Panc1 (cell line): ENCODE results near the gene GPC6. TPM values are rescaled to one million over a fixed set of nuclear protein-coding genes. Genes with fewer than 3 reads are reported as not detected.

ENCODE experiments used
- ATAC-seq: fragments of 200-7000 bp; cut with Tn5 transposase; 2 replicates; pipeline ENCODE4 v1.9.1; 2020; ENCODE audit warnings: mild to moderate bottlenecking, moderate library complexity
- BruUV-seq: library from RNA; stranded (reverse); fragments of 400-500 nt; replicated peaks from 2 replicates; lab custom pipeline; 2021; lab: Mats Ljungman, UMichigan
- CTCF ChIA-PET: fragments of 300-600 bp; sonication (Branson Sonifier 250); formaldehyde crosslinking; loops from one replicate; lab custom pipeline; 2022; ENCODE audit warnings: antibody characterized with exemption; lab: Charles Lee
- POLR2A ChIA-PET: fragments of 300-600 bp; sonication (Branson Sonifier 250); formaldehyde crosslinking; loops from one replicate; lab custom pipeline; 2022; ENCODE audit warnings: antibody characterized with exemption; lab: Charles Lee
- DNase-seq: peaks from one replicate; pipeline ENCODE4 v3.0.0-alpha.2; 2010; ENCODE audit warnings: low read depth, low spot score
- H3K27ac ChIP-seq: 2 replicates; pipeline ENCODE4 v1.5.1; 2011; ENCODE audit warnings: mild to moderate bottlenecking, low read length, inconsistent platforms
- H3K27me3 ChIP-seq: fragments of 200-500 bp; sonication (Bioruptor generic); 2 replicates; pipeline ENCODE4 v1.6.0; 2014; ENCODE audit warnings: low read length, inconsistent platforms; ENCODE audit not compliant: control insufficient read depth, insufficient read depth
- H3K36me3 ChIP-seq: fragments of 200-500 bp; sonication (Bioruptor generic); 2 replicates; pipeline ENCODE4 v1.5.1; 2014; ENCODE audit warnings: inconsistent platforms, mild to moderate bottlenecking, low read length, moderate library complexity; ENCODE audit not compliant: control insufficient read depth, insufficient read depth
- H3K4me1 ChIP-seq: 2 replicates; pipeline ENCODE4 v1.5.1; 2011; ENCODE audit warnings: inconsistent platforms, mild to moderate bottlenecking, low read length, moderate library complexity; ENCODE audit not compliant: control insufficient read depth, insufficient read depth
- H3K4me3 ChIP-seq, 2 experiments: 2 replicates each; pipeline ENCODE4 v1.5.1; 2011 to 2012; ENCODE audit warnings: low read depth in 2 of 2, low read length in 2 of 2, mild to moderate bottlenecking in 2 of 2, inconsistent platforms in 1 of 2, moderate library complexity in 1 of 2
- H3K9me3 ChIP-seq: fragments of 200-500 bp; sonication (Bioruptor generic); 2 replicates; pipeline ENCODE4 v1.5.1; 2014; ENCODE audit warnings: low read depth, mild to moderate bottlenecking, inconsistent platforms, low read length, moderate library complexity; ENCODE audit not compliant: control insufficient read depth, insufficient read depth
- CTCF ChIP-seq: fragments of 450-650 bp; IDR thresholded peaks from 2 replicates; pipeline ENCODE4 v1.5.1; 2017; ENCODE audit warnings: mild to moderate bottlenecking
- POLR2AphosphoS5 ChIP-seq: IDR thresholded peaks from 2 replicates; pipeline ENCODE4 v1.6.1; 2012; ENCODE audit warnings: mild to moderate bottlenecking, low read depth, low read length, moderate library complexity
- SIN3A ChIP-seq: IDR thresholded peaks from 2 replicates; pipeline ENCODE4 v1.6.1; 2012; ENCODE audit warnings: low read depth, mild to moderate bottlenecking, low read length, moderate library complexity, borderline replicate concordance; ENCODE audit not compliant: insufficient read depth
- TCF7L2 ChIP-seq: IDR thresholded peaks from 2 replicates; pipeline ENCODE4 v1.6.1; 2011; ENCODE audit warnings: mild to moderate bottlenecking, low read depth, low read length, inconsistent platforms
- in situ Hi-C: cut with HindIII; loops from 2 replicates; pipeline ENCODE4 v1.10.0; 2016; ENCODE audit warnings: low sequenced_read_pairs, low pct_unique_long_range_greater_than_20kb
- intact Hi-C: fragments of 100-400 bp; cut with micrococcal nuclease; formaldehyde crosslinking; loops from one replicate; pipeline ENCODE4 v1.10.0; 2022; ENCODE audit not compliant: unreplicated experiment
- total RNA-seq: library from RNA; stranded (reverse); gene quantifications from one replicate; pipeline ENCODE4 v1.2.1, GENCODE V29; 2021; ENCODE audit not compliant: unreplicated experiment
- TF ChIP-seq, protein P1 (sequence below), 2 experiments: IDR thresholded peaks; 2 replicates each; pipeline ENCODE4 v1.6.1; 2011 to 2012; ENCODE audit warnings: low read depth in 2 of 2, control low read depth in 1 of 2, low read length in 1 of 2, mild to moderate bottlenecking in 1 of 2, moderate library complexity in 1 of 2; ENCODE audit not compliant: insufficient read depth in 1 of 2

Gene GPC6
- total RNA-seq, 1 experiment from 2014 or later = 4.8 TPM

- H3K9me3 ChIP-seq = no peaks in the 10 kb centered on the region
- ChIA-PET CTCF (no interaction called here), POLR2A (no interaction called here)
- H3K27me3 ChIP-seq = no peaks in the 10 kb centered on the region
- no TSS peak for BruUV-seq
- in situ Hi-C loops (no loop called here), intact Hi-C loops (no loop called here)
- TF ChIP-seq TCF7L2 (no peak), CTCF (no peak), POLR2AphosphoS5 (no peak), SIN3A (no peak)
- TF ChIP-seq, protein P1, sequence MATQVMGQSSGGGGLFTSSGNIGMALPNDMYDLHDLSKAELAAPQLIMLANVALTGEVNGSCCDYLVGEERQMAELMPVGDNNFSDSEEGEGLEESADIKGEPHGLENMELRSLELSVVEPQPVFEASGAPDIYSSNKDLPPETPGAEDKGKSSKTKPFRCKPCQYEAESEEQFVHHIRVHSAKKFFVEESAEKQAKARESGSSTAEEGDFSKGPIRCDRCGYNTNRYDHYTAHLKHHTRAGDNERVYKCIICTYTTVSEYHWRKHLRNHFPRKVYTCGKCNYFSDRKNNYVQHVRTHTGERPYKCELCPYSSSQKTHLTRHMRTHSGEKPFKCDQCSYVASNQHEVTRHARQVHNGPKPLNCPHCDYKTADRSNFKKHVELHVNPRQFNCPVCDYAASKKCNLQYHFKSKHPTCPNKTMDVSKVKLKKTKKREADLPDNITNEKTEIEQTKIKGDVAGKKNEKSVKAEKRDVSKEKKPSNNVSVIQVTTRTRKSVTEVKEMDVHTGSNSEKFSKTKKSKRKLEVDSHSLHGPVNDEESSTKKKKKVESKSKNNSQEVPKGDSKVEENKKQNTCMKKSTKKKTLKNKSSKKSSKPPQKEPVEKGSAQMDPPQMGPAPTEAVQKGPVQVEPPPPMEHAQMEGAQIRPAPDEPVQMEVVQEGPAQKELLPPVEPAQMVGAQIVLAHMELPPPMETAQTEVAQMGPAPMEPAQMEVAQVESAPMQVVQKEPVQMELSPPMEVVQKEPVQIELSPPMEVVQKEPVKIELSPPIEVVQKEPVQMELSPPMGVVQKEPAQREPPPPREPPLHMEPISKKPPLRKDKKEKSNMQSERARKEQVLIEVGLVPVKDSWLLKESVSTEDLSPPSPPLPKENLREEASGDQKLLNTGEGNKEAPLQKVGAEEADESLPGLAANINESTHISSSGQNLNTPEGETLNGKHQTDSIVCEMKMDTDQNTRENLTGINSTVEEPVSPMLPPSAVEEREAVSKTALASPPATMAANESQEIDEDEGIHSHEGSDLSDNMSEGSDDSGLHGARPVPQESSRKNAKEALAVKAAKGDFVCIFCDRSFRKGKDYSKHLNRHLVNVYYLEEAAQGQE (IDR thresholded peaks at IDR 0.05; ENCODE audit: insufficient read depth in 1 of 2, low read depth in 2 of 2, low read length in 1 of 2) = no peak
- ATAC-seq (no peak), DNase-seq (no peak)
- H3K4me1 ChIP-seq = no peaks in the 10 kb centered on the region
- H3K27ac ChIP-seq = no peak overlapping the region
- H3K4me3 ChIP-seq = no peak overlapping the region
- no peaks in the 10 kb centered on the region for H3K36me3 ChIP-seq
Measured at GRCh38 chr13:94050686-94051085, 824.1 kb downstream of the GPC6 start.

DNA sequence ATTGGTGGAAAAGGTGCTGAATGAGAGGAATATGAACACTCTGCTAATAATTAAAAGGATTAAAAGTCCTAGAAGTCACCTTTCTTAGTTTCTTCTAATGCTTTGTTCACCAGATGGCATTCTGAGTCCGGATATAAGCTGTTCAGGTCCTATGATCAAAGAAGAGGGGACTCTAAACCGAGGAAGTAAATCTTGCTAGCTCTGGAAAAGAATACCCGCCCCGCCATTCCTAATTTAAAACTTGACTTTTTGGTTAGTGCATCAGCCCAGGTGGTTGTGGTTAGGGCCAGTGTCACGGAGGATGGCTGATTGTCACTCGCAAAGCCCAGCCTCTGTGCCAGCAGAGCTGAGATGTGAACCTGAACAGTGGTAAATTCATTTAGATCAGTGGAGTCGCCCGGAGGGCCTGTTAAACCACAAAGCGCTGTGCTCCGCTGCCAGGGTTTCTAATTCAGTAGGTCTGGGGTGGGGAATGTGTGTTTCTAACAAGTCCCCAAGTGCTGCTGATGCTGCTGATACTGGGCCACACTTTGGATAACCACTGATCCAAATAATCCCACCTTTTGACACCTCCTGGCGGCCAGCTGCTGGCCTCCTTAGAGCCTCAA lies 827.5 kb downstream of the GPC6 start:
- DNase-seq (no peak), ATAC-seq (no peak)
- no peak for TF ChIP-seq TCF7L2
- no peak for TF ChIP-seq CTCF
- TF ChIP-seq, protein P1 (IDR thresholded peaks at IDR 0.05; ENCODE audit: insufficient read depth in 1 of 2, low read depth in 2 of 2, low read length in 1 of 2) = no peak
- no peak for TF ChIP-seq SIN3A
- TF ChIP-seq POLR2AphosphoS5 = no peak
- H3K27ac ChIP-seq = no peak overlapping the region
- no peaks in the 10 kb centered on the region for H3K27me3 ChIP-seq
- ChIA-PET CTCF (interaction anchor here (0.6 kb wide), 1 partner anchor 97 kb away, joined by 3 read pairs; no protein-coding TSS in a partner anchor), POLR2A (no interaction called here)
- no peaks in the 10 kb centered on the region for H3K9me3 ChIP-seq
- intact Hi-C loops = no loop called here
- no peaks in the 10 kb centered on the region for H3K36me3 ChIP-seq
- BruUV-seq = no TSS peak
- in situ Hi-C loops = no loop called here
- no peak overlapping the region for H3K4me3 ChIP-seq
- H3K4me1 ChIP-seq = no peaks in the 10 kb centered on the region
